K562 (cell line): Measurements from ENCODE around the gene PCBP3. TPM values are rescaled to one million over a fixed set of nuclear protein-coding genes. Genes with fewer than 3 reads are reported as not detected.

ENCODE experiments used
- ATAC-seq: fragments of 200-7000 bp; cut with Tn5 transposase; 3 replicates; pipeline ENCODE4 v1.9.1; 2020; ENCODE audit warnings: moderate library complexity
- BruUV-seq: library from RNA; stranded (reverse); fragments of 400-500 nt; replicated peaks from 2 replicates; lab custom pipeline; 2021; lab: Mats Ljungman, UMichigan
- CTCF ChIA-PET: fragments of 300-600 bp; formaldehyde crosslinking; extraction: SDS; loops from one replicate; lab custom pipeline; 2021; ENCODE audit warnings: low intra/inter-chr PET ratio; lab: Yijun Ruan, JAX
- POLR2A ChIA-PET: fragments of 300-600, 350-650 bp; sonication (Branson Sonifier 250); formaldehyde crosslinking; extraction: SDS; loops from one replicate; lab custom pipeline; 2021; ENCODE audit warnings: antibody characterized with exemption, inconsistent platforms; lab: Yijun Ruan, JAX
- DNase-seq, 4 experiments: peaks; one replicate each; pipeline versions ENCODE4 v3.0.0 to v3.0.0-alpha.2; 2011 to 2018; ENCODE audit warnings: low spot score in 3 of 4, mixed read lengths in 3 of 4; ENCODE audit errors: extremely low read depth in 1 of 4
- FAIRE-seq: peaks from 2 replicates; lab custom pipeline; 2011; peaks lifted over from hg19 to GRCh38; lab: Jason Lieb, UNC
- H2AFZ ChIP-seq: 2 replicates; pipeline ENCODE4 v1.6.0; 2011; ENCODE audit warnings: low read depth, low read length, control low read depth, inconsistent platforms
- H3K27ac ChIP-seq: fragments of 200-600 bp; 3 replicates; pipeline ENCODE4 v1.8.0; 2011; ENCODE audit warnings: low read depth, mild to moderate bottlenecking, control low read depth, inconsistent platforms, low read length, moderate library complexity, mixed read lengths; ENCODE audit errors: extremely low read depth
- H3K27me3 ChIP-seq, 2 experiments: fragments of 300-600 bp in 1 of 2; 2 replicates in 1 of 2; 3 replicates in 1 of 2; pipeline versions ENCODE4 v1.6.0 to v1.8.0; 2011; ENCODE audit warnings: inconsistent platforms in 2 of 2, low read length in 2 of 2, mild to moderate bottlenecking in 1 of 2, mixed read lengths in 1 of 2, moderate library complexity in 1 of 2; ENCODE audit not compliant: control insufficient read depth in 2 of 2, insufficient read depth in 2 of 2
- H3K36me3 ChIP-seq: fragments of 300-600 bp; 3 replicates; pipeline ENCODE4 v1.8.0; 2011; ENCODE audit warnings: mild to moderate bottlenecking, low read length, inconsistent platforms; ENCODE audit not compliant: control insufficient read depth, insufficient read depth
- H3K4me1 ChIP-seq, 2 experiments: fragments of 200-600 bp in 1 of 2; replicated peaks in 1 of 2; 2 replicates in 1 of 2; 3 replicates in 1 of 2; pipeline versions ENCODE4 v1.5.1 to v1.8.0; 2011; ENCODE audit warnings: inconsistent platforms in 2 of 2, low read length in 2 of 2, mild to moderate bottlenecking in 1 of 2, mixed read lengths in 1 of 2, moderate library complexity in 1 of 2; ENCODE audit not compliant: control insufficient read depth in 2 of 2, insufficient read depth in 2 of 2
- H3K4me2 ChIP-seq: 2 replicates; pipeline ENCODE4 v1.6.1; 2011; ENCODE audit warnings: low read length, control low read depth, inconsistent platforms, mixed read lengths; ENCODE audit not compliant: insufficient read depth
- H3K4me3 ChIP-seq: fragments of 200-600 bp; sonication (generic), shearing (Covaris generic); 2 replicates; pipeline ENCODE4 v1.5.1; 2016; ENCODE audit warnings: control low read depth, inconsistent platforms
- H3K79me2 ChIP-seq: fragments of 200-600 bp; 3 replicates; pipeline ENCODE4 v1.8.0; 2011; ENCODE audit warnings: low read length, inconsistent platforms; ENCODE audit not compliant: control insufficient read depth, insufficient read depth
- H3K9ac ChIP-seq, 2 experiments: 2 replicates each; pipeline versions ENCODE4 v1.6.0 to v1.6.1; 2011; ENCODE audit warnings: low read depth in 2 of 2, low read length in 2 of 2, control low read depth in 1 of 2, inconsistent platforms in 1 of 2, mild to moderate bottlenecking in 1 of 2, mixed read lengths in 1 of 2; ENCODE audit not compliant: insufficient read depth in 1 of 2
- H3K9me1 ChIP-seq: one replicate; pipeline ENCODE4 v1.6.0; 2011; ENCODE audit warnings: inconsistent platforms, mild to moderate bottlenecking, low read length, moderate library complexity; ENCODE audit not compliant: control insufficient read depth, insufficient read depth
- H3K9me3 ChIP-seq: replicated peaks from 2 replicates; pipeline ENCODE4 v1.5.1; 2011; ENCODE audit warnings: low read depth, low read length, inconsistent platforms; ENCODE audit not compliant: control insufficient read depth, insufficient read depth
- H4K20me1 ChIP-seq: replicated peaks from 2 replicates; pipeline ENCODE4 v1.6.1; 2011; ENCODE audit warnings: low read length, inconsistent platforms, mixed read lengths; ENCODE audit not compliant: control insufficient read depth, insufficient read depth
- CBX1 ChIP-seq: sonication (generic); IDR thresholded peaks from 2 replicates; pipeline ENCODE4 v1.6.1; 2016; ENCODE audit warnings: antibody characterized with exemption, low read depth, mild to moderate bottlenecking
- E2F6 ChIP-seq, 2 experiments: IDR thresholded peaks; 2 replicates each; pipeline ENCODE4 v1.6.1; 2011; ENCODE audit warnings: borderline replicate concordance in 1 of 2, control low read depth in 1 of 2, low read depth in 1 of 2, low read length in 1 of 2, mild to moderate bottlenecking in 1 of 2, mixed read lengths in 1 of 2, moderate library complexity in 1 of 2; ENCODE audit not compliant: insufficient read depth in 1 of 2, insufficient read length in 1 of 2, poor library complexity in 1 of 2, severe bottlenecking in 1 of 2; ENCODE audit errors: extremely low read depth in 1 of 2
- ETS2 ChIP-seq: IDR thresholded peaks from 2 replicates; pipeline ENCODE4 v1.6.1; 2016; ENCODE audit warnings: borderline replicate concordance, missing genetic modification characterization, mild to moderate bottlenecking, moderate library complexity, missing compliant biosample characterization; ENCODE audit not compliant: poor library complexity, severe bottlenecking
- HES1 ChIP-seq: fragments of 450-650 bp; IDR thresholded peaks from 2 replicates; pipeline ENCODE4 v1.6.1; 2016; ENCODE audit warnings: low read depth, mild to moderate bottlenecking, moderate library complexity
- IFI16 ChIP-seq: fragments of 250-450 bp; sonication (Bioruptor Pico); IDR thresholded peaks from 2 replicates; pipeline ENCODE4 v2.1.2; 2022; ENCODE audit warnings: mild to moderate bottlenecking, inconsistent platforms
- MCM3 ChIP-seq: fragments of 450-650 bp; IDR thresholded peaks from 2 replicates; pipeline ENCODE4 v1.6.1; 2016
- NR4A1 ChIP-seq, 2 experiments: fragments of 250-450 bp in 1 of 2; fragments of 450-650 bp in 1 of 2; sonication (Bioruptor Pico) in 1 of 2; IDR thresholded peaks; 2 replicates each; pipeline versions ENCODE4 v1.4.0 to v1.6.1; 2016 to 2020; ENCODE audit warnings: mild to moderate bottlenecking in 2 of 2, missing compliant biosample characterization in 1 of 2, missing genetic modification characterization in 1 of 2, moderate library complexity in 1 of 2
- PPARD ChIP-seq: fragments of 250-450 bp; sonication (Bioruptor Pico); IDR thresholded peaks from 2 replicates; pipeline ENCODE4 v1.8.0; 2022; ENCODE audit warnings: inconsistent platforms, mild to moderate bottlenecking, moderate library complexity
- RB1 ChIP-seq: fragments of 450-650 bp; IDR thresholded peaks from 2 replicates; pipeline ENCODE4 v1.6.1; 2017; ENCODE audit warnings: low read depth, mild to moderate bottlenecking
- WGBS: fragments of 100-300 bp; shearing (Covaris generic); methylation state at CpG from one replicate; pipeline ENCODE4 v1.1.6; 2016; ENCODE audit warnings: low coverage, mixed read lengths; ENCODE audit not compliant: insufficient coverage; ENCODE audit errors: missing lambda C conversion rate; 5-methylcytosine and 5-hydroxymethylcytosine counted together
- in situ Hi-C: fragments of 300-500 bp; cut with MboI; formaldehyde crosslinking; loops from 4 replicates; pipeline ENCODE4 v1.15.0; 2018; ENCODE audit warnings: inconsistent platforms, mixed read lengths
- intact Hi-C: fragments of 100-400 bp; cut with micrococcal nuclease; formaldehyde crosslinking; loops from 2 replicates; pipeline ENCODE4 v1.14.2; 2022
- polyA plus RNA-seq, 8 experiments: library from polyadenylated mRNA; depleted of rRNA in 4 of 8; stranded (reverse) in 5 of 8; unstranded in 3 of 8; fragments of >200 nt; fragmentation: Nextera tagmentation in 2 of 8; fragmentation: Illumina TruSeq in 1 of 8; extraction: Ambion mirVana in 2 of 8; extraction: Trizol in 1 of 8; gene quantifications; 2 replicates each; pipeline versions ENCODE4 v1.2.1 to v1.2.3, GENCODE V29; 2011 to 2014; ENCODE audit warnings: inconsistent platforms in 1 of 8, missing spikeins in 1 of 8
- total RNA-seq, 7 experiments: library from RNA; depleted of rRNA in 6 of 7; stranded (reverse); fragments of >200 nt in 6 of 7; fragmentation: Illumina TruSeq in 2 of 7; extraction: Trizol in 2 of 7; gene quantifications; 2 replicates each; pipeline versions ENCODE4 v1.2.1 to v1.2.3, GENCODE V29; 2011 to 2021; ENCODE audit warnings: low replicate concordance in 1 of 7
- TF ChIP-seq, protein P1 (sequence below): fragments of 450-650 bp; conservative IDR thresholded peaks from 2 replicates; pipeline ENCODE4 v1.6.1; 2016; ENCODE audit warnings: missing genetic modification characterization, low read depth, mild to moderate bottlenecking, missing compliant biosample characterization, moderate library complexity
- TF ChIP-seq, protein P2 (sequence below), 2 experiments: fragments of 450-650 bp; IDR thresholded peaks; 2 replicates each; pipeline ENCODE4 v1.6.1; 2016

The PCBP3 gene
- total and polyA plus RNA-seq, 9 of the 15 experiments (the other 6 are each of a cell fraction or from before 2014, with no cell fraction given) = 0.18 TPM; not detected in 8

DNA sequence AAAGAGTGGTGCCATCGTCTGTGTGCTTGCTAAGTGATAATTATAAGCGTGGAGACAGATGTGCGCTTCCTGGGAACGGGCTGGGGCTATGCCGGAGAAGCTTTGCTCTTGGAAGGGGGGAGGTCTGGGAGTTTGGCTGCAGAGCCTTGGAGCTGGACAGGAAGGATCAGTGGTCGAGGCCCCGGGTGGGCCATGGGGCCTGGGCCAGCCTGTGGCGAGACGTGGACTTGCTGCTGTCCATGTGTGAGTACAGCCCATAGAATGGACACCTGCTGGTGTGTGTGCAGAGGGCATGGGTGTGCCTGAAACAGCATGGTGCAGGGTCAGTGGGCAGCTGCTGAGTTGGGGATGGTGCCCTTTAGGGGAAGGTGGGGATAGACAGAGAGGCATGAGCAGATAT lies 121.3 kb downstream of the PCBP3 start:
- BruUV-seq = no TSS peak
- intact Hi-C loops = no loop called here
- Histone ChIP-seq H3K27ac (no peak overlapping the region), H3K4me3 (no peak overlapping the region), H3K36me3 (no peaks in the 10 kb centered on the region), H2AFZ (no peak overlapping the region), H4K20me1 (no peaks in the 10 kb centered on the region; the same call in 1 of the 2 replicates), H3K9me1 (no peaks in the 10 kb centered on the region), H3K9me3 (no peaks in the 10 kb centered on the region), H3K9ac (no peak overlapping the region), H3K27me3 (peaks cover 39 to 86% of the 10 kb centered on the region in 2 experiments), H3K79me2 (no peaks in the 10 kb centered on the region), H3K4me1 (peaks cover 0 to 3% of the 10 kb centered on the region in 2 experiments; a peak in 1 of 5 replicates), H3K4me2 (no peak overlapping the region)
- TF ChIP-seq, protein P1, sequence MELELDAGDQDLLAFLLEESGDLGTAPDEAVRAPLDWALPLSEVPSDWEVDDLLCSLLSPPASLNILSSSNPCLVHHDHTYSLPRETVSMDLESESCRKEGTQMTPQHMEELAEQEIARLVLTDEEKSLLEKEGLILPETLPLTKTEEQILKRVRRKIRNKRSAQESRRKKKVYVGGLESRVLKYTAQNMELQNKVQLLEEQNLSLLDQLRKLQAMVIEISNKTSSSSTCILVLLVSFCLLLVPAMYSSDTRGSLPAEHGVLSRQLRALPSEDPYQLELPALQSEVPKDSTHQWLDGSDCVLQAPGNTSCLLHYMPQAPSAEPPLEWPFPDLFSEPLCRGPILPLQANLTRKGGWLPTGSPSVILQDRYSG = no peak
- TF ChIP-seq PPARD = no peak
- in situ Hi-C loops = no loop called here
- no peak for ATAC-seq
- 8% methylated on average over 9 of the region's 9 CpGs for WGBS
- CTCF ChIA-PET = no interaction called here
- no peak for DNase-seq
- POLR2A ChIA-PET = interaction anchor here (0.6 to 0.9 kb wide), 3 partner anchors 18 to 1426 kb away, joined by 3 to 4 read pairs (median 3); no protein-coding TSS in a partner anchor
- FAIRE-seq = no peak

DNA sequence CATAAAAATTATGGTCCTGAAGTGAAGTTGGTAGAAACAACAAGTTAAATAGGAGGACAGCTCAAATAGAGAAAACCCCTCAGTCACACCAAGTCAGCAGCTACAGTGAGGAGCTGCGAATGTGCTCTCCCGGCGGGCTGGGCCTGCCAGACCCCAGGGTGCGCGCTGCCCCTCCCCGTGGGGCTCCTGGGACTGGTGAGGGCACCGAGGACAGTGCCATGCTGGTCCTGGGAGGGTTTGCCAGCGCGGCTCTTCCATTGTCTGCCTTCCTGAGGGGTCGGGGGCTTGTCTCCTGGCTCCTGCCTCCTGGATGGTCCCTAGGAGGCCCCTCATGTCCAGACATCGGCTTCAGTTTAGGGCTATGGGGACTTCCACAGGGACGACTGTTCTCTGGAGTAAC lies 121.8 kb downstream of the PCBP3 start:
- Histone ChIP-seq H3K9me1 (no peaks in the 10 kb centered on the region), H3K4me2 (no peak overlapping the region), H3K27me3 (peaks cover 39 to 84% of the 10 kb centered on the region in 2 experiments), H2AFZ (no peak overlapping the region), H3K9me3 (no peaks in the 10 kb centered on the region), H3K9ac (no peak overlapping the region), H4K20me1 (no peaks in the 10 kb centered on the region; the same call in 1 of the 2 replicates), H3K4me3 (no peak overlapping the region), H3K27ac (no peak overlapping the region), H3K4me1 (peaks cover 0 to 3% of the 10 kb centered on the region in 2 experiments; a peak in 1 of 5 replicates), H3K79me2 (no peaks in the 10 kb centered on the region), H3K36me3 (no peaks in the 10 kb centered on the region)
- DNase-seq (no peak), FAIRE-seq (no peak), ATAC-seq (no peak)
- no TSS peak for BruUV-seq
- ChIA-PET CTCF (no interaction called here), POLR2A (no interaction called here)
- intact Hi-C loops (no loop called here), in situ Hi-C loops (no loop called here)
- WGBS = 0% methylated on average over 12 of the region's 12 CpGs
- TF ChIP-seq CBX1 (no peak), NR4A1 (CRISPR knock-in tag; IDR thresholded peaks at IDR 0.05) (no peak), NR4A1 (tag; IDR thresholded peaks at IDR 0.05) (no peak), RB1 (no peak), HES1 (no peak), IFI16 (CRISPR knock-in tag) (no peak), E2F6 (IDR thresholded peaks at IDR 0.05; ENCODE audit: borderline replicate concordance in 1 of 2, extremely low read depth in 1 of 2, insufficient read depth in 1 of 2, insufficient read length in 1 of 2, low read depth in 1 of 2, low read length in 1 of 2, poor library complexity in 1 of 2, severe bottlenecking in 1 of 2) (no peak), ETS2 (tag) (no peak), MCM3 (no peak)
- TF ChIP-seq, protein P2, sequence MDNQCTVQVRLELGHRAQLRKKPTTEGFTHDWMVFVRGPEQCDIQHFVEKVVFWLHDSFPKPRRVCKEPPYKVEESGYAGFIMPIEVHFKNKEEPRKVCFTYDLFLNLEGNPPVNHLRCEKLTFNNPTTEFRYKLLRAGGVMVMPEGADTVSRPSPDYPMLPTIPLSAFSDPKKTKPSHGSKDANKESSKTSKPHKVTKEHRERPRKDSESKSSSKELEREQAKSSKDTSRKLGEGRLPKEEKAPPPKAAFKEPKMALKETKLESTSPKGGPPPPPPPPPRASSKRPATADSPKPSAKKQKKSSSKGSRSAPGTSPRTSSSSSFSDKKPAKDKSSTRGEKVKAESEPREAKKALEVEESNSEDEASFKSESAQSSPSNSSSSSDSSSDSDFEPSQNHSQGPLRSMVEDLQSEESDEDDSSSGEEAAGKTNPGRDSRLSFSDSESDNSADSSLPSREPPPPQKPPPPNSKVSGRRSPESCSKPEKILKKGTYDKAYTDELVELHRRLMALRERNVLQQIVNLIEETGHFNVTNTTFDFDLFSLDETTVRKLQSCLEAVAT (IDR thresholded peaks at IDR 0.05) = no peak
